Natural killer cell (primary cell): ENCODE measurements around the gene UTP20. TPM values are rescaled to one million over a fixed set of nuclear protein-coding genes. Genes with fewer than 3 reads are reported as not detected.

ENCODE experiments used
- ATAC-seq, 3 donors: fragments of 150-1000 bp in 2 of 3; fragments of 200-7000 bp in 1 of 3; cut with Tn5 transposase; 1 replicate in 1 of 3; 2 replicates in 2 of 3; pipeline ENCODE4 v1.10.0; 2021; ENCODE audit warnings: mild to moderate bottlenecking in 2 of 3, moderate library complexity in 2 of 3
- DNase-seq, 2 donors: peaks; one replicate each; pipeline versions ENCODE4 v3.0.0 to v3.0.0-alpha.2; 2013 to 2021; ENCODE audit warnings: mixed read lengths in 1 of 2
- H3K27ac ChIP-seq: one replicate; pipeline ENCODE4 v1.5.1; 2013; ENCODE audit warnings: mild to moderate bottlenecking, low read length
- H3K27me3 ChIP-seq: one replicate; pipeline ENCODE4 v1.6.1; 2013; ENCODE audit warnings: low read length; ENCODE audit not compliant: control insufficient read depth, insufficient read depth
- H3K36me3 ChIP-seq: one replicate; pipeline ENCODE4 v1.6.1; 2013; ENCODE audit warnings: low read length; ENCODE audit not compliant: control insufficient read depth, insufficient read depth
- H3K4me1 ChIP-seq: one replicate; pipeline ENCODE4 v1.6.1; 2013; ENCODE audit warnings: low read length; ENCODE audit not compliant: control insufficient read depth, insufficient read depth
- H3K4me3 ChIP-seq: one replicate; pipeline ENCODE4 v1.5.1; 2013; ENCODE audit warnings: low read length
- H3K9me3 ChIP-seq: one replicate; pipeline ENCODE4 v1.6.1; 2013; ENCODE audit warnings: low read length; ENCODE audit not compliant: control insufficient read depth, insufficient read depth
- H3K27ac Mint-ChIP-seq, 2 donors: one replicate each; pipeline ENCODE4 v1.8.0; 2022; ENCODE audit warnings: mild to moderate bottlenecking in 2 of 2, mixed read lengths in 2 of 2, moderate library complexity in 1 of 2
- H3K27me3 Mint-ChIP-seq, 2 donors: one replicate each; pipeline ENCODE4 v1.8.0; 2022; ENCODE audit warnings: low read depth in 2 of 2, mixed read lengths in 2 of 2
- H3K36me3 Mint-ChIP-seq: one replicate; pipeline ENCODE4 v1.8.0; 2022; ENCODE audit warnings: mixed read lengths
- H3K4me1 Mint-ChIP-seq, 2 donors: one replicate each; pipeline ENCODE4 v1.8.0; 2022; ENCODE audit warnings: mixed read lengths in 2 of 2
- H3K4me3 Mint-ChIP-seq: one replicate; pipeline ENCODE4 v1.8.0; 2022; ENCODE audit warnings: mild to moderate bottlenecking, moderate library complexity, mixed read lengths
- H3K9me3 Mint-ChIP-seq, 2 donors: one replicate each; pipeline ENCODE4 v1.8.0; 2022; ENCODE audit warnings: mixed read lengths in 2 of 2
- WGBS: methylation state at CpG from one replicate; pipeline ENCODE4 v1.1.7; 2013; ENCODE audit warnings: missing lambda C conversion rate; ENCODE audit not compliant: insufficient coverage; 5-methylcytosine and 5-hydroxymethylcytosine counted together
- intact Hi-C: fragments of 100-400 bp; cut with micrococcal nuclease; formaldehyde crosslinking; loops from one replicate; pipeline ENCODE4 v1.14.2; 2022
- total RNA-seq, 4 donors: library from RNA; stranded (reverse); fragments of 120-200 nt in 1 of 4; gene quantifications; one replicate each; pipeline versions ENCODE4 v1.2.3 to v1.2.4, GENCODE V29; 2013 to 2022
- TF ChIP-seq, protein P1 (sequence below): fragments of 200-600 bp; IDR thresholded peaks from one replicate; pipeline ENCODE4 v1.8.0; 2022; ENCODE audit warnings: antibody characterized with exemption

Gene UTP20
- total RNA-seq, 3 donors from 2014 or later (not counting 1 experiment from before 2014, with no cell fraction given): 7.1 to 10.2 (median 9.0) TPM

DNA sequence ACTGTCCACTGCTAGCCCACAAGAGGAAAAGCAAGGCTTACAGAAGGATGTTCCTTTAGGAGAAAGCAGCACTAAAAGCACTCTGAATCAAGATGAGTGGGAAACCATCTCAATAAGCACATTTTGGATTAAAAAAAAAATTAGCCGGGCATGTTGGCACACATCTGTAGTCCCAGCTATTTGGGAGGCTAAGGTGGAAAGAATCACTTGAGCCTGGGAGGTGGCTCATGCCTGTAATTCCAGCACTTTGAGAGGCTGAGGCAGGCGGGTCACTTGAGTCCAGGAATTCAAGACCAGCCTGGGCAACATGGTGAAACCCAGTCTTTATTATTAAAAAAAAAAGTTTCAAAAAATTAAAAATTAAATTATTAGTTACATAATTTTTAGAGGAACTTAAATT, 144.7 kb downstream of the UTP20 start:
- DNase-seq (no peak), ATAC-seq (no peak)
- Mint-ChIP-seq H3K27ac (no peak overlapping the region), H3K4me1 (no peaks in the 10 kb centered on the region), H3K36me3 (no peaks in the 10 kb centered on the region), H3K4me3 (no peak overlapping the region), H3K9me3 (no peaks in the 10 kb centered on the region), H3K27me3 (peaks cover 0 to 7% of the 10 kb centered on the region in 2 donors)
- no peak overlapping the region for H3K4me3 ChIP-seq
- no peaks in the 10 kb centered on the region for H3K4me1 ChIP-seq
- 43% methylated on average over 1 of the region's 2 CpGs for WGBS
- no peaks in the 10 kb centered on the region for H3K36me3 ChIP-seq
- no peak overlapping the region for H3K27ac ChIP-seq
- TF ChIP-seq, protein P1, sequence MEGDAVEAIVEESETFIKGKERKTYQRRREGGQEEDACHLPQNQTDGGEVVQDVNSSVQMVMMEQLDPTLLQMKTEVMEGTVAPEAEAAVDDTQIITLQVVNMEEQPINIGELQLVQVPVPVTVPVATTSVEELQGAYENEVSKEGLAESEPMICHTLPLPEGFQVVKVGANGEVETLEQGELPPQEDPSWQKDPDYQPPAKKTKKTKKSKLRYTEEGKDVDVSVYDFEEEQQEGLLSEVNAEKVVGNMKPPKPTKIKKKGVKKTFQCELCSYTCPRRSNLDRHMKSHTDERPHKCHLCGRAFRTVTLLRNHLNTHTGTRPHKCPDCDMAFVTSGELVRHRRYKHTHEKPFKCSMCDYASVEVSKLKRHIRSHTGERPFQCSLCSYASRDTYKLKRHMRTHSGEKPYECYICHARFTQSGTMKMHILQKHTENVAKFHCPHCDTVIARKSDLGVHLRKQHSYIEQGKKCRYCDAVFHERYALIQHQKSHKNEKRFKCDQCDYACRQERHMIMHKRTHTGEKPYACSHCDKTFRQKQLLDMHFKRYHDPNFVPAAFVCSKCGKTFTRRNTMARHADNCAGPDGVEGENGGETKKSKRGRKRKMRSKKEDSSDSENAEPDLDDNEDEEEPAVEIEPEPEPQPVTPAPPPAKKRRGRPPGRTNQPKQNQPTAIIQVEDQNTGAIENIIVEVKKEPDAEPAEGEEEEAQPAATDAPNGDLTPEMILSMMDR: no peak
- H3K27me3 ChIP-seq: no peaks in the 10 kb centered on the region
- no peaks in the 10 kb centered on the region for H3K9me3 ChIP-seq
- intact Hi-C loops: no loop called here

- no peaks in the 10 kb centered on the region for H3K27me3 ChIP-seq
Observed at GRCh38 chr12:101430456-101430855, 150.6 kb downstream of the UTP20 start.

DNA sequence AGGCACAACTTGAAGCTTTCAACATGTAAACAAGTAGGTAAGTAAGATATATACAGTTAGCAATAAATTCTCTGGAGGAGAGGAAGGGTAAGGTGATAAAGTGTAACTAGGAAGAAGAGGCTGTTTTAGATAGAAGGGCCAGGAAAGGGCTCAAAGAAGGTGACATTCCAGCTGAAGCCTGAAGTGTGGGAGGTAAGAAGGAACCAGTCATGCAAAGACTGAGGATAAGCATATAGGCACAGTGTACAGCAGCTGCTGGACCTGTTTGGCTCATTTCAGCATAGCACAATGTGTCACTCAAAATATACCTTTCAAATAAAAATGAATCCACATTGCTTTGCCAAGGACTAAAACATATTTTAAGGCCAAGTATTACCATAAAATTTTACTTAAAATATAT, 156.2 kb downstream of the UTP20 start:
- Mint-ChIP-seq H3K27me3 (peaks cover 0 to 4% of the 10 kb centered on the region in 2 donors), H3K4me1 (no peaks in the 10 kb centered on the region), H3K9me3 (no peaks in the 10 kb centered on the region), H3K36me3 (no peaks in the 10 kb centered on the region), H3K27ac (no peak overlapping the region), H3K4me3 (no peak overlapping the region)
- Histone ChIP-seq H3K9me3 (no peaks in the 10 kb centered on the region), H3K27ac (no peak overlapping the region), H3K36me3 (no peaks in the 10 kb centered on the region), H3K27me3 (no peaks in the 10 kb centered on the region), H3K4me3 (no peak overlapping the region), H3K4me1 (no peaks in the 10 kb centered on the region)
- intact Hi-C loops: no loop called here
- ATAC-seq (no peak), DNase-seq (no peak)
- TF ChIP-seq, protein P1: no peak

More at GRCh38 chr12:101430456-101430855, 150.6 kb downstream of the UTP20 start:
- no peaks in the 10 kb centered on the region for H3K36me3 ChIP-seq
- intact Hi-C loops: no loop called here
- DNase-seq: no peak
- ATAC-seq: no peak
- Mint-ChIP-seq H3K4me3 (no peak overlapping the region), H3K9me3 (no peaks in the 10 kb centered on the region), H3K36me3 (no peaks in the 10 kb centered on the region), H3K27ac (no peak overlapping the region), H3K4me1 (no peaks in the 10 kb centered on the region), H3K27me3 (peaks cover 0 to 7% of the 10 kb centered on the region in 2 donors)
- WGBS: no CpG with 5 or more reads among the region's 2 CpGs
- TF ChIP-seq, protein P1: no peak
- H3K27ac ChIP-seq: no peak overlapping the region
- no peaks in the 10 kb centered on the region for H3K4me1 ChIP-seq
- H3K9me3 ChIP-seq: no peaks in the 10 kb centered on the region
- H3K4me3 ChIP-seq: no peak overlapping the region

Other genes starting within 250 kb of the UTP20 start
- gene SLC5A8, start 69.9 kb upstream of the UTP20 start, total RNA-seq: not detected
- 10 to 100 TPM; 32.0 to 32.6 (median 32.2) TPM for gene ARL1, start 127.7 kb downstream of the UTP20 start, total RNA-seq
- under 1 TPM in 1 of 3 donors, not detected in 2; 0.24 TPM for gene SPIC, start 195.2 kb downstream of the UTP20 start, total RNA-seq